ENCODE measurements around the gene CDKN2AIPNL. TPM values are rescaled to one million over a fixed set of nuclear protein-coding genes. Genes with fewer than 3 reads are reported as not detected.
A peak's percentile ranks its signal among the peaks of the same experiment; 100 is the strongest.

Gene CDKN2AIPNL
- total and polyA plus RNA-seq, 2 of the 8 experiments (the other 6 are each of a cell fraction or from before 2014, with no cell fraction given) = 40.0 to 56.3 TPM

DNA sequence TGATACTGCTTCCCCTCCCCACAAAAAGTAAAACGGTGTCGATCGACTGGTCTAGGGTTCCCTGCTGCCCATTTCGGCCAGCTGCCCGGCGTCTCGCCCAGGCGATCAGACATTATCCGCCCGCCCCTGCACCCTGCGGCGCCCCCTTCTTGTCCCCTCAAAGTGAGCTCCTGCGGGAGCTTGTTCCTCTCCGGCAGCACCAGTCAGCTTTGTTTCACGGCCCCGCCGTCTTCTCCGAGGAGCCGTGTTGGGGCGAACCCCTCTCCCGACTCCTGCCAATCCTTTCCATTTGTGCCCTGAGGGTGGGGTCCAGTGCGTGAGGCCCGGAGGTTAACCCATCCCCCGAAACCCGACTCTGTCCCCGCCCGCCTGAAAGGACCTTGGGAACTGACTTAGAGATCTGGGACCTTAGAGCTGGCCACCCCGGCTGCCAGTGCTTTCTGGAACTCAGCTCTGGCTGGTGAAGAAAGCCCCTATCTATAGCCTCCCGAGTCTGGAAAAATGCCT, 39.8 kb downstream of the CDKN2AIPNL start (continued):
- TF ChIP-seq KDM4A (IDR thresholded peaks at IDR 0.05; ENCODE audit: low read depth, low read length, severe bottlenecking) = peak; percentile 25
- TF ChIP-seq RAD21 (IDR thresholded peaks at IDR 0.05 in 1 of 2, conservative IDR thresholded peaks at IDR 0.05 in 1 of 2; ENCODE audit: low read depth in 2 of 2, low read length in 2 of 2) = no peak
- TF ChIP-seq CEBPB (IDR thresholded peaks at IDR 0.05; ENCODE audit: low read depth, low read length) = no peak
- no peak; the same call in 1 of the 2 replicates for TF ChIP-seq TAF1 (IDR thresholded peaks at IDR 0.05; ENCODE audit: low read depth, low read length)
- no peak for TF ChIP-seq NRF1 (IDR thresholded peaks at IDR 0.05; ENCODE audit: low read depth, low read length)
- peak; percentile 46 for TF ChIP-seq SAP30 (IDR thresholded peaks at IDR 0.05; ENCODE audit: insufficient read depth, insufficient replicate concordance, low read length)
- peak; percentile 8 for TF ChIP-seq TAF7 (optimal IDR thresholded peaks at IDR 0.05; ENCODE audit: borderline replicate concordance, low read depth, low read length)
